SK-MEL-5 (cell line): ENCODE results near the gene PCGF2. TPM values are rescaled to one million over a fixed set of nuclear protein-coding genes. Genes with fewer than 3 reads are reported as not detected.
"Not testable (repeated sequence)": the region's sequence is repeated elsewhere in the genome, so short reads cannot be mapped to it uniquely, and the experiment has no call there.

ENCODE experiments used
- DNase-seq: peaks from one replicate; pipeline ENCODE4 v3.0.0-alpha.2; 2016; ENCODE audit warnings: low read depth, low spot score
- in situ Hi-C: cut with HindIII; loops from 2 replicates; pipeline ENCODE4 v1.10.0; 2016; ENCODE audit warnings: low sequenced_read_pairs, high pct_unique_total_duplicates, low pct_unique_long_range_greater_than_20kb
- polyA plus RNA-seq, 2 experiments: library from polyadenylated mRNA; depleted of rRNA; stranded (reverse); fragments of >200 nt; gene quantifications; 2 replicates each; pipeline ENCODE4 v1.2.3, GENCODE V29; 2015
- total RNA-seq: library from RNA; depleted of rRNA; stranded (reverse); fragments of >200 nt; shearing (Covaris generic); gene quantifications from 2 replicates; pipeline ENCODE4 v1.2.3, GENCODE V29; 2014; rRNA removed

PCGF2 gene
- 3.5 and 4.3 TPM in 2 replicates for total RNA-seq
- 38.5 and 43.0 TPM in 2 replicates for polyA plus RNA-seq (2015; cell fraction: cytosol; rRNA removed)
- 37.7 and 48.0 TPM in 2 replicates for polyA plus RNA-seq (2015; cell fraction: nucleus; rRNA removed)

DNA sequence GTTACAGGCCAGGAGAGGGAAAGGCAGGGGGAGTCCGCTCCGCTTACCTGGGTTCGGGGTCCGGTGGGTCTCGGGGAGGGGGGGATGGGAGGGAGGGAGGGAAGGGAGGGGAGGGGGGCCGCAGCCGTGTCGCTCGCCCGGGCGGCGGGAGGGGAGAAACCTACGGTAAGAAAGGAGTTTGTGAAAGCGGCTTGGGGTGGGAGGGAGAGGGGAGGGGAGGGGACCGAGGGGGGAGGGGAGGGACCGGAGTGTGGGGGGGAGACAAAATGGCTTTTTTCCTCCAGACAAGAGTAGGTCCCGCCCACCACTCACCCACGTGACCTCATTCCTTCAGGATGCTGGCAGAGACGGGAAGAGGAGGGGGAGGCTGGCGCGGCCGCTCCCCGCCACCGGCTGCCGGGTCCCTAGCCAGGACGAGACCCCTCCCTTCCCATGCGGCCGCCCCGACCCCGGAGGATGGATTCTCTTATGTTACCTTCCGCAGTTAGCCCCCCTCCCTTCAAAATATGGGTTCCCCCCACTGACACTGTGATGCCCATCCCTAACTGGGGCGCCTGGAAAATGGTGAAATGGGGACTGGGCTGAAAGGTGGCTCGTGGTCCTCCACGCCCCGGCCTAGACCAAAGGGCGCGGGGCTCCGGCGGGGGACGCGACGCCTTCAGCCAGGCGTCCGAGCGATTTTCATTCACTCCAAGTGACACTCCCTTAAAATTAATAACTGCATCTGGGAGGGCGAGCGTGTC, at the start of gene PCGF2:
TSS of gene PCGF2 (minus strand) at position 188 of the 743 bp plus-strand sequence. CDS start 7,934 bp downstream, outside the sequence.
- in situ Hi-C loops, result no loop called here
- DNase-seq, result peak; percentile 92

DNA sequence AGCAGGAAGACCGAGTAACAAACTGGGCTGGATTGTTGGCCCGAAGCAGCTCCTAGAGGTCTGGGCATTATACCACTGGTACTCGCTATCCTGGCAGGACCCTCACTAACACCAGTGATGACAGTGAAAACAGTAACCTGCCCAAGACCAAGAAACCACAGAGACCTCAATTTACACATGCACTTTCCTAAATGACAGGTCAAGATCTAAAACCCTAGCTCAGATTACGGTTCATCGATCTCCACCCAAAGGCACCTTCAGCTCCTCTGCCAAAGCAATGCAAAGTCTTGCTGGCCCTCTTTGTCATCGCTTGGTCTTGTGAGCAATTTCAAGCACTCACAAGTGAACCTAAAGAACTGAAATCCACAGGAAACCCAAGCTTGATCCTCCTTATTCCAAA, 49.7 kb upstream of the PCGF2 start:
- in situ Hi-C loops, result no loop called here
- DNase-seq, result no peak

DNA sequence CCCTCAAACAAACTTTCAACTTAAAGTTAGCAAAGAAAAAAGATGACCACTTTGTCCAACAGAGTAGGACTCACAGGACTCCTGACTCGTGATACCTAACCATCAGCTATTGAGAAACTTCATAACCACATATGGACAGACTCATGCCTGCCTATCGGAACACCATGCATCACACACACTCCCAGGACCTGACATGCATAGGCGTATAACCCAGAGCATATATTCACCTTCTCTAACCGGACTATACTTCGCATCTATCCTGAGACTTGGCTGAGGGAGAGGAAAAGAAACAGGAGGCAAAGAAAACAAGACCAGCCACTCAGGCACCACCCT, 49.0 kb upstream of the PCGF2 start:
- in situ Hi-C loops, result no loop called here
- no peak for DNase-seq

DNA sequence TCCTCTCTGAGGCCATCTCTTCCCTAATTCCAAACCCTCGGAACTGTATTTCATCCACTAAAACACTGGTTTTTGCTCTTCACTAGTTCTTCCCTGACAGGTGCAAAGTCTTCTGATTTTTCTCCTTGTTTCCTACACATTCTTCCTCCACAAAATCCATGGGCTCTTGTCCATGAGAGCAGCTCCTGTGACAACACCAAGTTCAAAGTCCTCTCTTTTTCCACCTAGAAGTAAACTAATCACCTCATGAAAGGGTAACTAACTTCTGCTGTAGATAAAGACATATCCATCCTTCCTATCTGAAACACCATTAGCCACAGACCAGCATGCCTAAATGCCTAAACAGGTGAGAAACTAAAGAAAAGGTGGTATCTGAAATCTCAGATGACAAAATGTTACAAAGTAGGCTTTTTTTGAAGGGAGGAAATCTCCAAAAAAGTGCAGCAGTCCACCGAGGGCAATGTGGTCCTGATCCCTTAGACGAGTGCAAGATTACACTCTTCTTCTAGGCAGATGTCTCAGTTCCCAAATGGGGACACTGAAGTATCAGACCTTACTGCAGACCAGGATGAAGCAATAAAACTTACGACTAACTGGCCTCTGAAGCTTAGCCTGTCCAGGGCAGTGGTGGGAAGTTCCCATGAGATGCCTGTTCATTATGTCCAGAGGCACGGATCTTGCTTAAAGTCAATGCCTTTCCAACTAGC, 48.5 kb upstream of the PCGF2 start:
- in situ Hi-C loops, result no loop called here
- DNase-seq, result no peak

DNA sequence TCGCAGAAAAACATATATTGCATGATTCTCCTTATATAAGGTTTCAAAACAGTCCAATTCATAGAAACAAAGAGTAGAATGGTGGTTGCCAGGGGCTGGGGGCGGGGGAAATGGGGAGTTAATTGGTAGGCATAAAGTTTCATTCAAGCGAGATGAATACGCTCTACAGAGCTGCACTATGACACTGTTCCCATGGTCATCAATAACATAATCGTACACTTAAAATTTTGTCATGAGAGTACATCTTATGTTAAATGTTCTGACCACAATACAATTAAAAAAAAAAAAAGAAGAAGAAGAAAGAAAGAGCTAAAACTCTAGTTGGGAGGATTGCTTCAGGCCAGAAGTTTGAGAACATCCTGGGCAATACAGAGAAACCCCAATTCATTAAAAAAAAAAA, 46.1 kb upstream of the PCGF2 start:
- in situ Hi-C loops, result no loop called here
- no peak for DNase-seq

DNA sequence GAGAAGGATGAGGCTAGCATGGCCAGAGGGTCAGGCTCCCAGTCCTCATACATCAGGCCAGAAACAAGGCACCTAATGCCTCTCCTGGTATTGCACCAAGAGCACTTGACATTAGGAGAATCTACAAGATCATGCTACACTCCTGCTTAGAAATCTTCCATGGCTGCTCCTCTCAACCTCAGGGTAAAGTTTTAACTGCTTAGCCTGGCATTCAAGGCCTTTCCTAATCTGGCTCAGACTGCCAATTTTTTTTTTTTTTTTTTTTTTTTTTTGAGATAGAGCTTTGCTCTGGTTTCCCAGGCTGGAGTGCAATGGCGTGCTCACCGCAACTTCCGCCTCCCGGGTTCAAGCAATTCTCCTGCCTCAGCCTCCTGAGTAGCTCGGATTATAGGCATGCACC, 43.0 kb upstream of the PCGF2 start:
- in situ Hi-C loops, result no loop called here
- DNase-seq, result no peak

DNA sequence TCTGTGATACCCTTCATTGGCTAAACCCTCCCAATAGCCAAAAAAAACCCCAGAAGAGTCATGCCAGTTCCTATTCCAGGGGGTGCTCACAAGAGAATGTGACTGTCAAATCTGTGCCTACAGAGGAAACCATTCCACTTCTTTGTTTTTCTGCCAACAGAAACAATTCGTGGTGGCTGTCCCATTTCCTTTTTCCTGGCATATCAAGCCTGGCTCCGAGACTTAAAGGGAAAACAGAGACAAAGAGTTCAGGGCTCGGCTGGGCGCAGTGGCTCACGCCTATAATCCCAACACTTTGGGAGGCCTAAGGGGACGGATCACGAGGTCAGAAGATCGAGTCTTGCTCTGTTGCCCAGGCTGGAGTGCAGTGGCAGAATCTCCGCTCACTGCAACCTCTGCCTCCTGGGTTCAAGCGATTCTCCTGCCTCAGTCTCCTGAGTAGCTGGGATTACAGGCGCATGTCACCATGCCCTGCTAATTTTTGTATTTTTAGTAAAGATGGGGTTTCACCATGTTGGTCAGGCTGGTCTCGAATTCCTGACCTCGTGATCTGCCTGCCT, 42.1 kb upstream of the PCGF2 start:
- DNase-seq, in situ Hi-C loops: not testable (repeated sequence)

DNA sequence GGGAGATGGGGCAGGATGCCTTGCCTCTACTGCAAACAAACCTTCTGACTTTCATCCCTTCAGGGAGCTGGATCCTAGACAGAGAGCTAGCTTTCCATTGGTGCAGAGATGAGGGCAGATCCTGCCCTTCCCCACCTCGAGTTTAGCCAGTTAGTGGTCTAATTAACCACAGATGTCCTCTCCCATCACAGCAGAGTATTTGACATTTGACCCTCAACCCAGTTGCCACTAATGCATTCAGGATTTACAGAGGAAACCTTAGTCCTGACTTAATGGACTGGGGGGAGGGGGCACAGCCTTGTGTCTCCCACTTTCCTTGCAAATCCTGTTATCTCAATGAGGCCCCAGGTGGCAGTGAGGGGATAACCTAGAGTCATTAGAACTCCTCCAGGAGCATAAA, 41.0 kb upstream of the PCGF2 start:
- no peak for DNase-seq
- in situ Hi-C loops, result no loop called here

DNA sequence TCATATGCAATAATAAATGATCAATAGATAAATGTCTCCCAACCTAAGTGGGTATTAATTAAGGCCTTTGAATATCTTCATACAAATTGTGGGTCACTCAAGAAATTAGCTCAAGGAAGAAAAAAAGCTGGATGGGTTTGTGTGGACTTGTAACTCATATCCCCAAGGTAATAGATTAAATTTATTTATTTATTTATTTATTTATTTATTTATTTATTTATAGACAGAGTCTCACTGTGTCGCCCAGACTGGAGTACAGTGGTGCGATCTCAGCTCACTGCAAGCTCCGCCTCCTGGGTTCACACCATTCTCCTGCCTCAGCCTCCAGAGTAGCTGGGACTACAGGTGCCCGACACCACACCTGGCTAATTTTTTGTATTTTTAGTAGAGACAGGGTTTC, 39.9 kb upstream of the PCGF2 start:
- DNase-seq, in situ Hi-C loops: not testable (repeated sequence)

DNA sequence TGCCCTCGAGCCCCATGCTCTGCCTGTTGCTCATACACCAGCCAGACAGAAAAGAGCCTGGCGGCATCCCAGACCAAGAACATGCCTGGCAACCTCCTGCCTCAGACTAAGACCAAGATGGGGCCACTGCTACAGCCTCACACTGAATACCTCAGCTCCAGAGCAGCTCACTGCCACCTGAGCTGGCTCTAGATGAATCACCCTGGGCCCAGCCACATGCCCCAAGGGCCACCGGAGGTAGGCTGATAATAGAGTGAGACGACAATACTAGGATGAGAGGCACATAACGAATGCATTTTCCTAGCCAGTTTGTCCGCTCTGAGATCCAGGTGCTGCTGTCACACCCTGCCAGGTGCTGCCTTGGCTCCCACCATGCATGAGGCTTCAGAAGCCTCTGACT, 38.2 kb upstream of the PCGF2 start:
- in situ Hi-C loops, result no loop called here
- no peak for DNase-seq

DNA sequence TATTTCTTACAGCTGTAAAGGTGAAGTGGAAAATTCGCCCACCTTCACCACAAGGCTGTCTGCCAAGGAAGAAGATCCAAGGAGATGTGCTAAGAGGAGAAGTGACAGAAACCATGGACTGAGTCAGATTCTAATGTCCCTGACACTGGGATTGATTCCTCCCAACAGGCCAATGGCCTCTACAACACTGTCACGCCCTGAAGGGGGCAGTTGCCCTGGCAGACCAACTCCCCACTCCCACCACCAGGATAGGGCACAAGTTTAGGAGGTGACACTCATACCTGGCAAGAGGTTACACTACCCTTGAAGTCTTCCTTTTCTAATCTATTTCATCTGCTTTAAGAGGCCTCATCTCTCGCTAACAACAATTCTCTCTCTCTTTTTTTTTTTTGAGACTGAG, 35.1 kb upstream of the PCGF2 start:
- in situ Hi-C loops, result no loop called here

DNA sequence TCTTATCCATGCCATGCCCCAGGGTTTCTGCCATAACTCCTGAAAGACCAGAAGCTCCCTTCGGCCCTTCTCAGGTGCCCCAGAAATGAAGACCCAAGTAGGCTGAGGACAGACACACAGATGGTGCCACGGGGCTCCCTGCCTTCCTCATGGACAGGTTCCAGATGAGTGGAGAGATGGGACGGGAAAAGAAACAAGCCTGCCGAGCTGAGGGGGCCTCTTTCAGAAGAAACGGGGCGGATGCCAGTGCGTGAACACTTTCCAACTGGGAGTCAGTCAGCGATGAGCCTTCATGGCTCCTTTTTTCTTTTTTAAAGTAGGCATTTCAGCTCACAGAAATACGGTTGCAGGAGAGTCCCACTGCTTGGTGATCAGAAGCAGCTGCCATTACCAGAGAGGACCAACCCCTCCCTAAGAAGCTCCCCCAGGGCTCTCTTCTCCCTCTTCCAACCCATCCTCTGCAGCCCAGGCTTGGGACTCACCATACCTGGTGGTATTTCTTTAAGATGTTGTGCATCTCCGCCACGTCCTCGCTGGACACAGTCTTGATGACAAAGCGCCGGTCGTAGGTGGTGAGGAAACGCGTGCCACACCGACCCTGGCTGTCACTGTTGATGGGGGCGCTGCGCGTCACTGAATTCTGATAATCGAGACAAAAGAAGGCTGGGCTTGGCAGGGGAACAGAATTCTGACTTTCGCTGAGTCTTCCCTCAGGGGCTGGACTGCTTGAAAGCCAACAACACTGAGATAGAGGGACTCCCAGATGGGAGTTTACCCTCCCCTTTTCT, 32.0 kb upstream of the PCGF2 start:
- in situ Hi-C loops, result no loop called here
- no peak for DNase-seq

More for the DNA sequence above, 35.1 kb upstream of the PCGF2 start:
- DNase-seq, result no peak

DNA sequence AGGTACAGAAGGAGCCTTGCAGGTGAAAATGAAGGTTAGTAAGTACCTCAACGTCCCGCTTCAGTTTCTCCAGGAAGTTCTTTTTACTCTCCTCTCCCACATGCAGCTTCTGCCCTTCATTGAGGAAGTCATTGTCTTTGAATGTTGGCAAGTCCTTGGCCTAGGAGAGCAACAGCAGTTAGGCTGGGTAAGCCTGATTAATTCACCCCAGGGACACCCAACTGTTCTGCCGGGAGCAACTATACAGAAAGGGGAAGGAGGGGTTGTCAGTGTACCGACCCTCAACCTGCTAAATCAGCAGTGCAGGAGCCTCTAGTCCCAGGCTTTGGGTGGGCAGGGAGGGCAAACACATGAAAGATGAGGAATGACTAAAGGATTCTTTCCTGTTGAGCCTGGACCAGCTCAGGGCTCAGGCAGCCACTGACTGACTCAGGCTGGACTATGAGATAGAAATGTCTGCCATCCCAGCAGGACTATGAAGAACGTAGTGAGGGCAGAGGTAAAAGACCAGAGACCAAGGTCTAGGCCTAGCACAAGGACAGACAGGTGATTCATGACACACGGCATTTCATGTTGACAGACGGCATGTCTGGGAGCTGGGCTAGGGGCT, 29.6 kb upstream of the PCGF2 start:
- DNase-seq, result no peak
- in situ Hi-C loops, result no loop called here

DNA sequence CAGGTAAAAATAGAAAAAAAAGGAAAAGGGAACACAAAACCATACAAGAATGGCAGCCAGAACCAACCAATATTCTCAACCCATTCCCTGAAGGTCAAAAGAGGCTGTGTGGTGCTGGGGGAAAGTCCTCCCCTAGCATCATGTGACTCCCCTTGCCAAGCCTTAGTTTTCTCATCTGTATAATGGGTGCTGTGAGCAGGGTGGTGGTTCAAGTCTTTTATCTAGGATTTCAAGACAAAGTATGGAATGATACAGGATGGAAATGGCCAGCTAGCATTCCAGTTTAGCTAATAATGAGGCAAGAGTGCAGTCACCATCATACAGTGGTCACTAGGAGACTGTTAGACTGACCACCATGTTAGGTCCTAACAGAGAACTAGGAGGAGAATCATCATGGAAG, 25.1 kb upstream of the PCGF2 start:
- no peak for DNase-seq
- in situ Hi-C loops, result no loop called here

DNA sequence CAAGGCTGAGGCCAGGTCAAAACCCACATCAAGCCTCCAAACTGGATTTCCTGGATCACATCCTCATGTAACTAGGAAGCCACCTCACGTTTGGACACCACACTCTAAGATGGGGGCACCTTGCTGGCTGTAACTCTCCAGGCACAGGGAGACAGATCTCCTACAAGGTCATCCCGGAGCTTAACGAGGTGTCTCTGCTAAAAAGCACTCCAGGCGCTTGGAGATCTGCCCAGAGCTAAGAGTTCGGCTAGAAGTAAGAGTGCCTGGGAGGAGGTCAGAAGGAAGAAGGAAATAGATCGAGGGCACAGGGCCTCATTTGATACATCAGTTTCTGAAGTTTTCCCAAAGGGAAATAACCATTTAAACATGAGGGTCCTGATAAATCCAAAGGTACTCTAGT, 20.3 kb upstream of the PCGF2 start:
- DNase-seq, result no peak
- in situ Hi-C loops, result no loop called here

DNA sequence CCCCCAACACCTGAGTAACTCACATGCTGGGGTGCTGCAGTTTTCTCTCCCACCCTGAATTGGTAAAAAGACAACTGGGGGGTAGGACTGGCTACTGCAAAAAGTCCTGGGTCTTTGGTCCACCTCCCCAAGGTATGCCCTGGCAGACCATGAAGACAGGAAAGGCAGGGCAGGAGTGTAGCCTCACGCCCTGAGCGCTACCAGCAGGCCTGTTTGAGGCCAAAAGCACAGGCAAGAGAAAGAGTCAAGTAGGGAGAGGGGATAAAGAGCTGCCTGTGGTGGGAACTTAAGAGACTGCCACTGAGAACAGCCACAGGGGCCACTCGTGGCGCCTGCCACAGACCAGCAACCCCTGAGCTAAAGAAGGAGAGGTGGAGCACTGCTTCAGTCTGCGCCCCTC, 18.2 kb upstream of the PCGF2 start:
- DNase-seq, result no peak
- in situ Hi-C loops, result no loop called here

DNA sequence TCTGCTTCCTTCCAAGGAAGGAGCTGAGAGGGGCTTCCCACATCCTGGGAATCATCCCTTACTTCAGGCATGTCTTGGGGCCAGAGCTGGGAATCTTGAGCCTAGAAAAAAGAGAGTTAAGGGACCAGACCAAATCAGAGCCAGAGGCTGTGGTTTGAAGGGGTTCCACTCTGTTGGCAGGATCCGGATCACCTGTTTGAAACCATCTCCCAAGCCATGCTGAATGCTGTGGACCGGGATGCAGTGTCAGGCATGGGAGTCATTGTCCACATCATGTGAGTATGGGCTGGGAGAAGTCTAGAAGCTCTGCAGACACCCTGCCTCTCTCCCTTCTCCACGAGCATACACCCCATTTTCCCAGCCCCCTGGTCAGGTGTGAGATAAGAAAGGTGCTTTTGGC, 14.1 kb upstream of the PCGF2 start:
- no peak for DNase-seq
- in situ Hi-C loops, result no loop called here

DNA sequence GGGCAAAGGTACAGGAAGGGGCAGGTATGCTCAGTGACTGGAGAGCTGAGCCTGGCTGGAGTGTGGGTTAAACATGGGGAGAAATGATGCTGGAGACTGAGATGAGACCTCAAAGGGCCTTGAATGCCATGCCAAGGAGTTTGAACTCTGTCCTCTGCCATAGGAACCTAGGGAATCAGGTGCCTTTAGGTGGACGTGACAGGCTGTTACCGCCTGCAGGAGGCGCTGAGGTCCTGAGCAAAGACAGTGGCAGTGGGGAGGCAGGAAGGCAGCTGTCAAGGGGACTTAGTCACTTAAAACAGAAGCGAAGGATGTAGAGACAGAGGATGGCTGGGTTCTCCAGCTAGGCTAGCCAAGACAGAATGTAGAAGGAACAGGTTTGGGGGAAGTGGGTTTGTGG, 13.5 kb upstream of the PCGF2 start:
- DNase-seq, result peak; percentile 65
- in situ Hi-C loops, result no loop called here
